NCI-H345 (cell line): ENCODE data around the gene PPM1H.

Source experiments
- DNase-seq: peaks from one replicate; lab custom pipeline; 2025; lab: John Stamatoyannopoulos, UW

Gene PPM1H

GRCh38 chr12:62604373-62604772, 330.6 kb downstream of the PPM1H start:
- no peak for DNase-seq

- DNase-seq: no peak
Observed at GRCh38 chr12:62603811-62604098, 331.2 kb downstream of the PPM1H start.

- DNase-seq: peak; percentile 81
Observed at GRCh38 chr12:62603061-62603810, 331.7 kb downstream of the PPM1H start.

- peak; percentile 92 for DNase-seq
Observed at GRCh38 chr12:62602255-62603060, 332.5 kb downstream of the PPM1H start.

GRCh38 chr12:62601765-62602164, 333.2 kb downstream of the PPM1H start:
- DNase-seq: no peak

- DNase-seq: no peak
Observed at GRCh38 chr12:62599854-62600437, 335.0 kb downstream of the PPM1H start.

- no peak for DNase-seq
Observed at GRCh38 chr12:62598846-62599245, 336.1 kb downstream of the PPM1H start.

- no peak for DNase-seq
Observed at GRCh38 chr12:62597253-62597652, 337.7 kb downstream of the PPM1H start.
